MM.1S (cell line): ENCODE results near the gene F5.

Source experiments
- EZH2 ChIP-seq: fragments of 300-600 bp; sonication (generic); optimal IDR thresholded peaks from 2 replicates; pipeline ENCODE3; 2017; ENCODE audit warnings: low read depth, mild to moderate bottlenecking, antibody characterized with exemption, low read length, mixed read lengths
- EZH2phosphoT487 ChIP-seq: fragments of 300-600 bp; sonication (generic); IDR thresholded peaks from 2 replicates; pipeline ENCODE4 v1.6.1; 2018; ENCODE audit warnings: antibody characterized with exemption, low read length
- TF ChIP-seq, protein P1 (sequence below): fragments of 300-600 bp; sonication (generic); IDR thresholded peaks from 2 replicates; pipeline ENCODE4 v1.5.1; 2016; ENCODE audit warnings: antibody characterized with exemption, low read length, mixed read lengths

DNA sequence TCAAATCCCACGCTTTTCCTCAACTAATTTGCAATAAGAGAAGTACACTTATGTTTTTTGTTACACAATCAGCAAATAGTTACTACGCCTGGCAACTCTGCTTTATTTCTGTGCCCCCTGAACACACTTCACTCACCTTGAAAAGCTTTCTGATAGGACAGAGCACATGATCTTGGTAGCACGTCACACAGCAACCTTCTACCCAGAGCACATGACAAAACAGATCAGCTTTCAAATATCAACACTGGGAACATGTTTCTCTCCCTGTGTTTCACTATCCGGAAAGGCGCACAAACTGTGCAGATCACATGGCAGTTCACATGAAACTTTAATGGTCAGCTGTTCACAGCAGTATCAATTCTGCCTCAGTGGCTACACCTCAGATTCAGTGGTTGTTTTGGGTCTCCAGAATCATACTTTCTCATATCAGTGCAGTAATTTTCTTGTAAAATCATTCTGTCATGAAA is 102.7 kb downstream of the F5 start:
- TF ChIP-seq EZH2phosphoT487 (no peak), EZH2 (no peak)
- TF ChIP-seq, protein P1, sequence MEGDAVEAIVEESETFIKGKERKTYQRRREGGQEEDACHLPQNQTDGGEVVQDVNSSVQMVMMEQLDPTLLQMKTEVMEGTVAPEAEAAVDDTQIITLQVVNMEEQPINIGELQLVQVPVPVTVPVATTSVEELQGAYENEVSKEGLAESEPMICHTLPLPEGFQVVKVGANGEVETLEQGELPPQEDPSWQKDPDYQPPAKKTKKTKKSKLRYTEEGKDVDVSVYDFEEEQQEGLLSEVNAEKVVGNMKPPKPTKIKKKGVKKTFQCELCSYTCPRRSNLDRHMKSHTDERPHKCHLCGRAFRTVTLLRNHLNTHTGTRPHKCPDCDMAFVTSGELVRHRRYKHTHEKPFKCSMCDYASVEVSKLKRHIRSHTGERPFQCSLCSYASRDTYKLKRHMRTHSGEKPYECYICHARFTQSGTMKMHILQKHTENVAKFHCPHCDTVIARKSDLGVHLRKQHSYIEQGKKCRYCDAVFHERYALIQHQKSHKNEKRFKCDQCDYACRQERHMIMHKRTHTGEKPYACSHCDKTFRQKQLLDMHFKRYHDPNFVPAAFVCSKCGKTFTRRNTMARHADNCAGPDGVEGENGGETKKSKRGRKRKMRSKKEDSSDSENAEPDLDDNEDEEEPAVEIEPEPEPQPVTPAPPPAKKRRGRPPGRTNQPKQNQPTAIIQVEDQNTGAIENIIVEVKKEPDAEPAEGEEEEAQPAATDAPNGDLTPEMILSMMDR = no peak
